SK-N-SH (cell line): ENCODE results near the gene TPSG1. TPM values are rescaled to one million over a fixed set of nuclear protein-coding genes. Genes with fewer than 3 reads are reported as not detected.

Experiments used
- CTCF ChIA-PET: fragments of 300-600, 350-600 bp; formaldehyde crosslinking; extraction: SDS; loops from one replicate; lab custom pipeline; 2021; lab: Yijun Ruan, JAX
- POLR2A ChIA-PET: fragments of 350-600 bp; sonication (Branson Sonifier 250); formaldehyde crosslinking; extraction: SDS; loops from one replicate; lab custom pipeline; 2020; ENCODE audit warnings: antibody characterized with exemption, inconsistent platforms; lab: Yijun Ruan, JAX
- DNase-seq: peaks from one replicate; pipeline ENCODE4 v3.0.0; 2012
- H2AFZ ChIP-seq: fragments of 200-600 bp; sonication (generic); 2 replicates; pipeline ENCODE4 v1.8.1; 2016; ENCODE audit warnings: antibody characterized with exemption, mild to moderate bottlenecking, low read depth
- H3F3A ChIP-seq: fragments of 200-600 bp; sonication (generic); replicated peaks from 2 replicates; pipeline ENCODE3; 2016; ENCODE audit warnings: antibody characterized with exemption, mild to moderate bottlenecking; ENCODE audit not compliant: insufficient read depth
- H3K27ac ChIP-seq, 2 experiments: fragments of 200-500 bp in 1 of 2; fragments of 200-600 bp in 1 of 2; sonication (Bioruptor generic) in 1 of 2; sonication (generic), shearing (Covaris generic) in 1 of 2; 2 replicates each; pipeline versions ENCODE4 v1.5.1 to v1.6.1; 2014 to 2016; ENCODE audit warnings: low read depth in 2 of 2, inconsistent platforms in 1 of 2, low read length in 1 of 2, mild to moderate bottlenecking in 1 of 2, mixed read lengths in 1 of 2
- H3K27me3 ChIP-seq: fragments of 200-600 bp; sonication (generic), shearing (Covaris generic); 2 replicates; pipeline ENCODE4 v1.6.1; 2016; ENCODE audit warnings: mixed run types; ENCODE audit not compliant: insufficient read depth
- H3K36me3 ChIP-seq, 2 experiments: fragments of 200-500 bp in 1 of 2; fragments of 200-600 bp in 1 of 2; sonication (Bioruptor generic) in 1 of 2; sonication (generic) in 1 of 2; replicated peaks in 1 of 2; 2 replicates each; pipeline versions ENCODE3 to v1.5.1; 2014 to 2016; ENCODE audit warnings: low read length in 1 of 2, mild to moderate bottlenecking in 1 of 2; ENCODE audit not compliant: insufficient read depth in 2 of 2, control insufficient read depth in 1 of 2
- H3K4me1 ChIP-seq, 2 experiments: fragments of 200-500 bp in 1 of 2; fragments of 200-600 bp in 1 of 2; sonication (Bioruptor generic) in 1 of 2; sonication (generic), shearing (Covaris generic) in 1 of 2; 2 replicates each; pipeline versions ENCODE4 v1.5.1 to v1.6.1; 2014 to 2016; ENCODE audit warnings: low read depth in 1 of 2, low read length in 1 of 2, mixed run types in 1 of 2; ENCODE audit not compliant: insufficient read depth in 2 of 2, control insufficient read depth in 1 of 2
- H3K4me2 ChIP-seq: fragments of 200-600 bp; sonication (generic), shearing (Covaris generic); 2 replicates; pipeline ENCODE4 v1.6.1; 2017; ENCODE audit warnings: mixed run types
- H3K4me3 ChIP-seq, 2 experiments: fragments of 200-500 bp in 1 of 2; fragments of 200-600 bp in 1 of 2; sonication (Bioruptor generic) in 1 of 2; sonication (generic), shearing (Covaris generic) in 1 of 2; 2 replicates each; pipeline versions ENCODE4 v1.5.1 to v1.8.1; 2014 to 2016; ENCODE audit warnings: low read depth in 2 of 2, inconsistent platforms in 1 of 2, low read length in 1 of 2, mild to moderate bottlenecking in 1 of 2, mixed read lengths in 1 of 2, moderate library complexity in 1 of 2
- H3K79me2 ChIP-seq: fragments of 200-600 bp; sonication (generic); 2 replicates; pipeline ENCODE4 v1.8.1; 2017; ENCODE audit warnings: mild to moderate bottlenecking; ENCODE audit not compliant: insufficient read depth
- H3K9ac ChIP-seq: fragments of 200-600 bp; sonication (generic); 2 replicates; pipeline ENCODE4 v1.6.1; 2017; ENCODE audit warnings: mixed run types
- H3K9me2 ChIP-seq: fragments of 200-600 bp; sonication (generic); 2 replicates; pipeline ENCODE4 v1.6.1; 2017; ENCODE audit warnings: mixed run types
- H3K9me3 ChIP-seq: fragments of 200-600 bp; sonication (generic); 2 replicates; pipeline ENCODE4 v1.6.1; 2017; ENCODE audit warnings: mixed run types, mild to moderate bottlenecking, moderate library complexity
- H4K20me1 ChIP-seq: fragments of 200-600 bp; sonication (generic); 2 replicates; pipeline ENCODE4 v1.6.1; 2017; ENCODE audit warnings: mild to moderate bottlenecking, mixed run types; ENCODE audit not compliant: insufficient read depth
- FOXM1 ChIP-seq: IDR thresholded peaks from 2 replicates; pipeline ENCODE4 v1.4.0; 2012; ENCODE audit warnings: low read depth, mild to moderate bottlenecking
- IRF3 ChIP-seq: fragments of 150-350 bp; IDR thresholded peaks from 2 replicates; pipeline ENCODE4 v1.6.1; 2016; ENCODE audit warnings: mild to moderate bottlenecking, low read depth, low read length
- JUND ChIP-seq: IDR thresholded peaks from 2 replicates; pipeline ENCODE4 v1.4.0; 2012
- MAX ChIP-seq: IDR thresholded peaks from 2 replicates; pipeline ENCODE4 v1.4.0; 2012; ENCODE audit warnings: low read depth
- MEF2A ChIP-seq: IDR thresholded peaks from 2 replicates; pipeline ENCODE4 v1.4.0; 2012; ENCODE audit warnings: low read depth, borderline replicate concordance
- MXI1 ChIP-seq: IDR thresholded peaks from 2 replicates; pipeline ENCODE4 v1.6.1; 2012; ENCODE audit warnings: mild to moderate bottlenecking, low read depth, low read length, improper control_type of control experiment
- POLR2AphosphoS5 ChIP-seq: IDR thresholded peaks from 2 replicates; pipeline ENCODE4 v1.6.1; 2012; ENCODE audit warnings: low read depth, low read length
- RCOR1 ChIP-seq: fragments of 150-350 bp; IDR thresholded peaks from 2 replicates; pipeline ENCODE4 v1.6.1; 2017; ENCODE audit warnings: antibody characterized with exemption, low read length
- SMC3 ChIP-seq: IDR thresholded peaks from 2 replicates; pipeline ENCODE4 v1.6.1; 2012; ENCODE audit warnings: low read depth, low read length, improper control_type of control experiment
- TAF1 ChIP-seq: IDR thresholded peaks from 2 replicates; pipeline ENCODE4 v1.6.1; 2012; ENCODE audit warnings: low read depth, mild to moderate bottlenecking, low read length, moderate library complexity, borderline replicate concordance
- TCF12 ChIP-seq: IDR thresholded peaks from 2 replicates; pipeline ENCODE4 v1.4.0; 2012
- TEAD4 ChIP-seq: IDR thresholded peaks from 2 replicates; pipeline ENCODE4 v1.4.0; 2012; ENCODE audit warnings: mild to moderate bottlenecking, borderline replicate concordance; ENCODE audit not compliant: insufficient read depth
- USF1 ChIP-seq: IDR thresholded peaks from 2 replicates; pipeline ENCODE4 v1.4.0; 2012; ENCODE audit warnings: low read depth, borderline replicate concordance
- WGBS: methylation state at CpG from one replicate; pipeline ENCODE4 v1.1.6; 2017; ENCODE audit warnings: low lambda C conversion rate; 5-methylcytosine and 5-hydroxymethylcytosine counted together
- polyA plus RNA-seq, 3 experiments: library from polyadenylated mRNA; depleted of rRNA; stranded (reverse); fragments of >200 nt; gene quantifications; 2 replicates each; pipeline ENCODE4 v1.2.3, GENCODE V29; 2012

TPSG1 gene
- polyA plus RNA-seq, 1 of the 3 experiments (the other 2 are of a cell fraction), result not detected

- Histone ChIP-seq H3K9me2 (no peaks in the 10 kb centered on the region), H3K9ac (no peak overlapping the region), H3K4me1 (no peaks in the 10 kb centered on the region), H4K20me1 (no peaks in the 10 kb centered on the region), H3K4me2 (no peak overlapping the region), H3K27ac (no peak overlapping the region), H3K27me3 (peaks cover 60% of the 10 kb centered on the region), H3K79me2 (no peaks in the 10 kb centered on the region), H3K36me3 (no peaks in the 10 kb centered on the region), H3K9me3 (no peaks in the 10 kb centered on the region), H3F3A (peaks cover 10% of the 10 kb centered on the region), H2AFZ (no peak overlapping the region), H3K4me3 (no peak overlapping the region)
- DNase-seq, result no peak
- ChIA-PET POLR2A (no interaction called here), CTCF (interaction anchor here (1.1 kb wide), 1 partner anchor 78 kb away, joined by 3 read pairs; no protein-coding TSS in a partner anchor)
- 62% methylated on average over 9 of the region's 13 CpGs for WGBS
- TF ChIP-seq SMC3 (no peak), MAX (no peak), TEAD4 (no peak)
- TF ChIP-seq, all 33 proteins: peak for 0
These were observed 40.1 kb upstream of the TPSG1 start for GRCh38 chr16:1265090-1265630.

- H3K4me2 ChIP-seq, result no peak overlapping the region
- peaks cover 10% of the 10 kb centered on the region for H3F3A ChIP-seq
- TF ChIP-seq IRF3, result no peak
- no peak for TF ChIP-seq TAF1
- no peak for TF ChIP-seq FOXM1
- TF ChIP-seq SMC3, result no peak
- no peak for TF ChIP-seq USF1
- no peak for TF ChIP-seq JUND
- no peak for TF ChIP-seq MXI1
- no peak for TF ChIP-seq TEAD4
- no peak for TF ChIP-seq POLR2AphosphoS5
- TF ChIP-seq MEF2A, result no peak
- TF ChIP-seq MAX, result no peak
- TF ChIP-seq TCF12, result no peak
- no peak for TF ChIP-seq RCOR1
- H3K36me3 ChIP-seq, result no peaks in the 10 kb centered on the region
- H3K9me2 ChIP-seq, result no peaks in the 10 kb centered on the region
- no peaks in the 10 kb centered on the region for H4K20me1 ChIP-seq
- DNase-seq, result no peak
- no peaks in the 10 kb centered on the region for H3K9me3 ChIP-seq
- no peak overlapping the region for H3K4me3 ChIP-seq
- ChIA-PET POLR2A (no interaction called here), CTCF (no interaction called here)
- H3K4me1 ChIP-seq, result no peaks in the 10 kb centered on the region
- 76% methylated on average over 16 of the region's 16 CpGs for WGBS
- no peak overlapping the region for H2AFZ ChIP-seq
- H3K27ac ChIP-seq, result no peak overlapping the region
- H3K27me3 ChIP-seq, result peaks cover 60% of the 10 kb centered on the region
- H3K9ac ChIP-seq, result no peak overlapping the region
- H3K79me2 ChIP-seq, result no peaks in the 10 kb centered on the region
These were observed 39.4 kb upstream of the TPSG1 start for GRCh38 chr16:1264345-1265089.
